Pons (tissue), 1 donor: ENCODE results near the gene SCML2.
"Not testable (repeated sequence)": the region's sequence is repeated elsewhere in the genome, so short reads cannot be mapped to it uniquely, and the experiment has no call there.

Experiments used
- DNase-seq: peaks from one replicate; pipeline ENCODE4 v3.0.0-alpha.2; 2016; ENCODE audit warnings: low spot score

Gene SCML2

GRCh38 chrX:18354369-18355223 is at the start of gene SCML2:
SCML2 (minus strand) TSS chrX:18354688; CDS start chrX:18334071, 20,617 bp downstream.
- DNase-seq: peak; percentile 1

GRCh38 chrX:18401848-18402213 is 47.3 kb upstream of the SCML2 start:
- no peak for DNase-seq

DNA sequence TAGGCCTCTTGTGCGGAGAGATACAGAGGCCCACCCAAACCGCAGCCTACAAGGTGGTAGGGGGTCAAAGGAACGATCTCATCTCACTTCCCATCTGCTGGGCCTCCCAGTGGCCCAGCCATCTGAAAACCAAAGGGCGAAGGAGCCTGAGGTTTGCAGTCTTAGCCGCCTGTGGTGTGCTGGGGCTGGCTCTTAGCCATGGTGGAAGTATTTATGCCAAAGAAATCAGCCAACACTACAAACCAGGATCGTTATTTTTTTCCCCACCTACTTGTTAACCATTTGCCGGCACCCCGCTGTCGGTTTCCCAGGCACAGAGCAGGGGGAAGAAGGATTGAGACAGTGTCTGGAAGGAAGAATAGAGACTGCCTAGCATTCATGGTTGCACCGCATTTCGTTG is 40.0 kb upstream of the SCML2 start:
- no peak for DNase-seq

DNA sequence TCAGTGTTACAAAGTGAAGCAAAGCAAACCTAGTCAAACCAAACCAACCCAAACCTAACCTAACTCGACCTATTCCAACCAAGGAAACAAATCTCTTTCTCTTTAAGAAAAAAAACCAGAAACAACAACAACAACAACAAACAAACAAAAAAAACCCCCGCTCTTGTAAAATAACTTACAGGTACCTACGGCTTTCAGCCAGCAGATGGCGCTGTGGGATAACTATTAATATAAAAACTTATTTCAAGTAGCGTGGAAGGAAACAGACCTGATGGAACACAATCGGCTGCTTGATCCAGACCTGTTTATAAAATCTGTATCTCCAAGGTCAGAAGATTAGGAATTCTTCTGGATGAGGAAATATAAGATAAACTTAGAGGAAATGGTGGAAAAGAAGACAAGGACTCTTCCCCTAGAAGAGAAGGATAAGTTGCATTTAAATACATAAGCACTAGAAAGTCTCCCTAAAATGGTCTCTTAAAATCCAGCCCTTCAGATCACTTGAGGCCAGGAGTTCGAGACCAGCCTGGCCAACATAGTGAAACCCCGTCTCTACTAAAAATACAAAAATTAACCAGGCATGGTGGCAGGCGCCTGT is 36.6 kb upstream of the SCML2 start:
- DNase-seq: peak; percentile 56

GRCh38 chrX:18389966-18390365 is 35.5 kb upstream of the SCML2 start:
- no peak for DNase-seq

- DNase-seq: no peak
Observed at GRCh38 chrX:18377796-18378195, 23.3 kb upstream of the SCML2 start.

DNA sequence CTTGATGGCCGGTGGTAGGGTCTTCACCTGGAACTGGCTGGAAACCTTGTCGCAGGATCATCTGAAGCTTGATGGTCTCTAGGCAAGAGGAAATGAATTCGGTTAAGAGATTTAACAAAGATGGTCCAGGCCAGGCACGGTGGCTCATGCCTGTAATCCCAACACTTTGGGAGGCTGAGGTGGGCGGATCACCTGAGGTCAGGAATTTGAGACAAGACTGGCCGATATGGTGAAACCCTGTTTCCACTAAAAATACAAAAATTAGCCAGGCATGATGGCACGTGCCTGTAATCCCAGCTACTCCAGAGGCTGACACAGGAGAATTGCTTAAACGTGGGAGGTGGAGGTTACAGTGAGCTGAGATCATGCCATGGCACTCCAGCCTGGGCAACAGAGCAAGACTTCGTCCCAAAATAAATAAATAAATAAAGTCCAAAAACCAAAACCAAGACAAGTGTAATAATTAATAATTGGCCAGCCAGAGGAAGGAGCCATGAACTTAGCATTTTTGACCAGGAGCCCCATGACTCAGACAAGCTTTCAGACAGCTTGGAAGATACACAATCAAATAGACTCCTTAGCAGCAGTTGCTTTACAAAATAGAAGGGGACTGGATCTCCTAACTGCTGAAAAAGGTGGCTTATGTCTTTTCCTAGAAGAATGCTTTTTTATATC is 20.8 kb upstream of the SCML2 start:
- not testable (repeated sequence) for DNase-seq

DNA sequence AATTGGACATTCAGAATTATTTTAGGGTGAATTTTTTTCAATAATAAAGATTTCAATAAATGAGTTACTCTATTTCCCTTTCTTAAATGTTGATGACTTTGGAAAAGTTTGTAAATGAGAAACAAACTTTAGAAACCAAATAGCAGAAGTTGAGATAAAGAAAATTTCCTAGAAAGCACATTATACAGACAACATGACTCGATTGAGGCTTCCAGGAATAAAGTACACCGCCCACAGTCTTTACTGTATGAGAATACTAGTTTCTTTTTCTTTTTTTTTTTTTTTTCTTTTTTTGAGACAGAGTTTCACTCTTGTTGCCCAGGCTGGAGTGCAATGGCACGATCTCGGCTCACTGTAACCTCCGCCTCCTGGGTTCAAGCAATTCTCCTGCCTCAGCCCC is 14.6 kb upstream of the SCML2 start:
- DNase-seq: not testable (repeated sequence)

DNA sequence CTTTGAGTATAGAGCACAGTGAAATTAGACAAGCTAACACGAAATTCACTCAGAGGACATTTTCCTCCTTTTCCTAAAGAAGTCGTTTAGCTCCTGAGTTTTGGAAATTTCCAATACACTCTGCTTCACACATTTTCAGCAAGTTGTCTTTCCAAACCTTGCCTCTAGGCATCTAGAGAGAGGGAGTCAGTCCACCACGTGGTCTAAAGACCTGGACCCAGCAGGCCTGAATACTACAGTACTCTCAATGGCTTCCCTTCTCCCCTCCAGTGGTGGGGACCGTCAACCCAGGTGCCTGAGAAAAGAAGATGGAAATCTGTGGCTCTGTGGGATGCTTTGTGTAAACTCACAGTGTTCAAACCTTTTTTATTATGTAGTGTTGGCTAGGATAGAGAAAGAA is 13.9 kb upstream of the SCML2 start:
- DNase-seq: no peak

DNA sequence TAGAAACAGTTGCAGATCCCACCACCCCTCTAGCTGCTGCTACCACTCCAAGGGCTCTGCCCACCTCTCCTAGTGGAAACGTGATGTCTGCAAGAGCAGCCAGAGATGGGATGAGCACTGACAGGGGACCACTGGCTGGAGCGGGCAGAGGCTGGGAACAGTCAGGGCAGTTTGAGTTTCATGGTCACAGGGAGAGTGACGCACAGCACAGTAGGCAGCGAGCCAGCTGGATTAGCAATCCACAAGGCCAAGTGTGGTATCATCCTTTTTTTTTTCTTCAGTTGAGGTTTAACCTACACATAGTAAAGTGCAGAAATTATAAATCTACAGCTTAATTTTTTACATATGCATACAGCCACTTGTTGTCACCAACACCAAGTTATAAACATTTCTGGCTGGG is 6.4 kb upstream of the SCML2 start:
- DNase-seq: no peak

DNA sequence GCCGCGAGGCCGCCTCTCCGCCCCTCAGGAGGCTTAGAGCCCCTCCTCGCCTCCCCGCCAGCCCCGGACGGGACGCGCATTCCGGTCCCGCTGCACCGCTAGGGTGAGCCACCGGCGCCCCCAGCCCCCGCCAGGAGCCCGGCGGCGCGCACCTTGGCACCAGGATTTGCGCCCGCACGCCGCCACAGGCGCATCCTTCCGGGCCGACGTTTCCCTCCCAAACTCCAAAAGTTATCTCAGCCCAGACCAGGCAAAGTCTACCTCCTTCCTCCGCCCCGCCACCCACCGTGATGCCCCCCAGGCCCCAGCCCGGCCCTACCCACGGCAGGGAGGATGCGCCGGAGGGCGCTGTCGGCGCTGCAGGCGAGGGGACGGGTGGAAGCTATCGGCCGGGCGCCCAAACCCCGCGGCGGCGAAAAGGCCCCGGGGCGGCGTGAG is 538 bp downstream of the SCML2 start:
- no peak for DNase-seq

GRCh38 chrX:18351784-18352183 is 2.7 kb downstream of the SCML2 start:
- no peak for DNase-seq

- no peak for DNase-seq
Observed at GRCh38 chrX:18348047-18348446, 6.4 kb downstream of the SCML2 start.

DNA sequence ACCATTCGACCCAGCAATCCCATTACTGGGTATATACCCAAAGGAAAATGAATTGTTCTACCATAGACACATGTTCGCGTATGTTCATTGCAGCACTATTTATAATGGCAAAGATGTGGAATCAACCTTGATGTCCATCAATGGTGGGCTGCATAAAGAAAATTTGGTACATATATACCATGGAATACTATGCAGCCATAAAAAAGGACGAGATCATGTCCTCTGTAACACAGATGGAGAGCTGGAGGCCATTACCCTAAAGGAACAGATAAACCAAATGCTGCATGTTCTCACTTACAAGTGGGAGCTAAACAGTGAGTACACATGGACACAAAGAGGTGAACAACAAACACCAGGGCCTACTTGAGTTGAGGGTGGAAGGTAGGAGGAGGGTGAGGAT is 45.1 kb downstream of the SCML2 start:
- DNase-seq: no peak

GRCh38 chrX:18297251-18297650 is 57.2 kb downstream of the SCML2 start:
- no peak for DNase-seq

GRCh38 chrX:18294893-18295292 is 59.6 kb downstream of the SCML2 start:
- no peak for DNase-seq

GRCh38 chrX:18291006-18291545 is 63.4 kb downstream of the SCML2 start:
- no peak for DNase-seq

GRCh38 chrX:18290200-18290599 is 64.3 kb downstream of the SCML2 start:
- DNase-seq: no peak

DNA sequence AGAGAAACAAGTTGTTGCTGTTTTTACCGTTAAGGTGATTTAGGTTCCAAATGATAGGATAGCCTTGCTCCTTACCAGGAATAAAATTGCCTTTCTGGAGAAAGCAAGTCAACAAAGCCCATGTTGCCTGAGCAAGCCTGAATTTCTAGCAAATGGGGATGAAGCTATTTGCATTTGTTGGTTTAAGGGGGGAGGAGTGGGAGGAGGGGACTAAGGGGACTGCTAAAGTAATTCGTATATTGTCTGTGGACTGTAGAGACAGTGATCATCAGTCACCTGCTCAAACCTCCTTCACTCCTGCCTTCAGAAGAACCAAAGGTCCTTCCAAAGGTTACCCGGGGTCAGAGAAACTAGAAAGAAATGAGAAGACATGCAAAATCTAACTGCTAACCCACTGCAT is 65.8 kb downstream of the SCML2 start:
- no peak for DNase-seq

DNA sequence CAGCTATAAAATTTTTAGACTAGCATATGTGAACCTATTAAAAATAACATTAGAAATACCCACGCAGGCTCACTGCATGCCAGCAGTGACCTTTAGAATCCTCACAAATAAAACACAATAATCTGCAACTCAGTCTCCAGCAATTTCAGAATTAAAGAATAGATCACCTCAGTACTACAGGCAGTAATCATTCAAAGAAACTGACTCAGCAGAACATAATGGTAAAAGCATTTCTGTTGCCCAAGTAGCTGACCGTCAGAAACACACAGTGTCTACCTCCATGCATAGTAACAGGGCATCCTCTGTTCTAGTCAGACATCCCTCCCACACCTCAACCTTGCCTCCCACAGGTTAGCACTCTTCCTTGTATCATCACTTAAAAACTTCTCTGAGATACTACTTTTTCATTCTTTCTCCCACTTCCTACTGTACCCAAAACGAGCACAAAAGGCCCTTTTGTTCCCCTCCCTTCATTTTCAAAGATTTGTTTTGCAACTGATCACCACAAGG is 68.1 kb downstream of the SCML2 start:
- no peak for DNase-seq

DNA sequence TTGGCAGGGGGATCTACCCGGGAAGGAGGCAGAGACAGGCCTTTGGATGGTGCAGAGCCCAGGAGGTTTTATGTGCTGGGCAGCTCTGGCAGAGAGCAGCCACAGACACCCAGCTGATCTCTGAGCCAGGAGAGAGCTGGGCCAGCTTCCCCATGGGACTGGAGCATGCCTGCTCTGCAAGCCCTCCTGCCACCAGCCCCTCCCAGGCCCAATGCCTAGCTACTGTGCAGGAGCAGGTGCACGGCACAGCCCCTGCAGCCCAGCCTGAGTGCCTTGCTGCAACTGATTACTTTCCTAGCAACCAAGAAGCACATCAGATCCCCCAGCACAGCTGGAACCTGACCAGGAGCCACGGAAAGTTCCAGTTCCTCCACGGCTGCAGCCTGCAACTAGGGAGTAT is 76.0 kb downstream of the SCML2 start:
- no peak for DNase-seq

- DNase-seq: no peak
Observed at GRCh38 chrX:18272222-18272621, 82.3 kb downstream of the SCML2 start.

DNA sequence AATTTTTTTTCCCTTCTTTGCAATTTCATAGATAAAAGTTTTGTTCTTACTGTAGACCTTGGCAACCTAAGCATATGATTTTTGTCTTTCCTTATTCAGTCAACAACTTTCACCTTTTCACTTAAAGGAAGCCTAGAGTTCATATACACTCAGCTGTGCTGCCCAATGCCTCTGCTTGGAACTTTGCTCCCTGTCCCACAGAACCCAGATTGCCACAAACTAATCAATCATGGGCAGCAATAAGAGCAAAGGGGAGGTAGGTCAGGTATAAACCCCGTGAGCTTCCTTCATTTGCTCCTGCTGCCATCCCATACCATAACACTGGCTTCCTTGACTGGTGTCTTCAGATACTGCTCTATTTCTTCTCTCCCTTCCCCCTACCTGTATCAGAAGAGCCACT is 82.8 kb downstream of the SCML2 start:
- DNase-seq: no peak
